HepG2 (cell line): ENCODE results near the gene HOXA7. TPM values are rescaled to one million over a fixed set of nuclear protein-coding genes. Genes with fewer than 3 reads are reported as not detected.
A peak's percentile ranks its signal among the peaks of the same experiment; 100 is the strongest.

Experiments used
- ATF7 ChIP-seq, 2 experiments: fragments of 450-650 bp in 1 of 2; sonication (generic) in 1 of 2; formaldehyde crosslinking in 1 of 2; IDR thresholded peaks; 2 replicates each; pipeline versions ENCODE4 v1.4.0 to v1.6.1; 2016 to 2020; ENCODE audit warnings: antibody characterized with exemption in 1 of 2, mild to moderate bottlenecking in 1 of 2, missing genetic modification reagents in 1 of 2
- CREM ChIP-seq, 2 experiments: sonication (generic) in 1 of 2; formaldehyde crosslinking in 1 of 2; IDR thresholded peaks; 2 replicates each; pipeline versions ENCODE4 v1.4.0 to v1.6.1; 2016 to 2020; ENCODE audit warnings: antibody characterized with exemption in 1 of 2, mild to moderate bottlenecking in 1 of 2, missing genetic modification reagents in 1 of 2
- ELF4 ChIP-seq: sonication (generic); formaldehyde crosslinking; IDR thresholded peaks from 2 replicates; pipeline ENCODE4 v1.5.0; 2020; ENCODE audit warnings: missing genetic modification reagents, mild to moderate bottlenecking, moderate library complexity, borderline replicate concordance
- GTF3A ChIP-seq: sonication (generic); formaldehyde crosslinking; conservative IDR thresholded peaks from 2 replicates; pipeline ENCODE4 v1.4.0; 2020; ENCODE audit warnings: mild to moderate bottlenecking, missing genetic modification reagents
- HDAC2 ChIP-seq: sonication (generic); formaldehyde crosslinking; IDR thresholded peaks from 2 replicates; pipeline ENCODE4 v1.4.0; 2020; ENCODE audit warnings: missing genetic modification reagents
- HMG20A ChIP-seq: IDR thresholded peaks from 2 replicates; pipeline ENCODE4 v1.6.1; 2016; ENCODE audit warnings: borderline replicate concordance
- HNF4G ChIP-seq, 2 experiments: sonication (generic) in 1 of 2; formaldehyde crosslinking in 1 of 2; IDR thresholded peaks; 2 replicates each; pipeline versions ENCODE4 v1.4.0 to v1.6.1; 2011 to 2020; ENCODE audit warnings: borderline replicate concordance in 2 of 2, low read depth in 2 of 2, mild to moderate bottlenecking in 2 of 2, low read length in 1 of 2, missing genetic modification reagents in 1 of 2, moderate library complexity in 1 of 2
- JUND ChIP-seq: sonication (generic); formaldehyde crosslinking; IDR thresholded peaks from 2 replicates; pipeline ENCODE4 v1.8.0; 2022; ENCODE audit warnings: mild to moderate bottlenecking, missing genetic modification reagents
- MXI1 ChIP-seq: IDR thresholded peaks from 3 replicates; pipeline ENCODE4 v1.6.1; 2012; ENCODE audit warnings: low read depth, low read length, inconsistent platforms, borderline replicate concordance
- MYPOP ChIP-seq: sonication (generic); formaldehyde crosslinking; IDR thresholded peaks from 2 replicates; pipeline ENCODE4 v1.8.1; 2023; ENCODE audit warnings: mild to moderate bottlenecking, moderate library complexity, missing genetic modification reagents
- NCOR1 ChIP-seq: fragments of 200-600 bp; sonication (generic); IDR thresholded peaks from 2 replicates; pipeline ENCODE4 v1.7.0; 2017; ENCODE audit warnings: antibody characterized with exemption, low read length, borderline replicate concordance
- NR2F1 ChIP-seq, 2 experiments: fragments of 450-650 bp in 1 of 2; formaldehyde crosslinking in 1 of 2; IDR thresholded peaks; 2 replicates each; pipeline versions ENCODE4 v1.5.0 to v1.6.1; 2016 to 2020; ENCODE audit warnings: mild to moderate bottlenecking in 1 of 2, missing compliant biosample characterization in 1 of 2, missing genetic modification reagents in 1 of 2, moderate library complexity in 1 of 2
- NR2F2 ChIP-seq: IDR thresholded peaks from 2 replicates; pipeline ENCODE4 v1.6.1; 2012; ENCODE audit warnings: low read depth, inconsistent platforms, borderline replicate concordance
- PAXIP1 ChIP-seq: sonication (generic); formaldehyde crosslinking; conservative IDR thresholded peaks from 2 replicates; pipeline ENCODE4 v1.4.0; 2020; ENCODE audit warnings: mild to moderate bottlenecking, missing genetic modification reagents, moderate library complexity
- SAP130 ChIP-seq: IDR thresholded peaks from 2 replicates; pipeline ENCODE4 v1.6.1; 2016; ENCODE audit warnings: low read depth
- SRSF1 ChIP-seq: fragments of 200-400 bp; formaldehyde crosslinking; optimal IDR thresholded peaks from 2 replicates; pipeline ENCODE3; 2017; ENCODE audit warnings: mild to moderate bottlenecking, low read depth, low read length, moderate library complexity
- ZFP82 ChIP-seq: sonication (generic); formaldehyde crosslinking; IDR thresholded peaks from 2 replicates; pipeline ENCODE4 v1.5.1; 2020; ENCODE audit warnings: mild to moderate bottlenecking, missing genetic modification reagents, borderline replicate concordance
- ZFYVE20 ChIP-seq: sonication (generic); formaldehyde crosslinking; IDR thresholded peaks from 2 replicates; pipeline ENCODE4 v1.8.0; 2023; ENCODE audit warnings: low read depth, mild to moderate bottlenecking, moderate library complexity, missing genetic modification reagents, borderline replicate concordance
- ZMYM3 ChIP-seq: sonication (generic); formaldehyde crosslinking; IDR thresholded peaks from 2 replicates; pipeline ENCODE4 v1.5.1; 2020; ENCODE audit warnings: mild to moderate bottlenecking, missing genetic modification reagents
- ZNF615 ChIP-seq: sonication (generic); formaldehyde crosslinking; IDR thresholded peaks from 2 replicates; pipeline ENCODE4 v1.5.0; 2020; ENCODE audit warnings: mild to moderate bottlenecking, missing genetic modification reagents, borderline replicate concordance
- ZXDC ChIP-seq: sonication (generic); formaldehyde crosslinking; IDR thresholded peaks from 2 replicates; pipeline ENCODE4 v1.5.0; 2020; ENCODE audit warnings: mild to moderate bottlenecking, missing genetic modification reagents
- polyA plus RNA-seq, 8 experiments: library from polyadenylated mRNA; depleted of rRNA in 3 of 8; stranded (reverse) in 7 of 8; unstranded in 1 of 8; fragments of >200 nt; fragmentation: Illumina TruSeq in 4 of 8; extraction: Trizol in 4 of 8; gene quantifications; 2 replicates each; pipeline versions ENCODE4 v1.2.1 to v1.2.3, GENCODE V29; 2011 to 2016; ENCODE audit warnings: low read depth in 4 of 8, missing spikeins in 1 of 8, mixed read lengths in 1 of 8; ENCODE audit not compliant: insufficient read depth in 1 of 8
- total RNA-seq, 5 experiments: library from RNA; depleted of rRNA; stranded (reverse); fragments of >200 nt; fragmentation: Illumina TruSeq; extraction: Trizol; gene quantifications; 2 replicates each; pipeline ENCODE4 v1.2.3, GENCODE V29; 2016; ENCODE audit warnings: low read depth in 1 of 5

The HOXA7 gene
- total and polyA plus RNA-seq, 2 of the 13 experiments (the other 11 are each of a cell fraction or from before 2014, with no cell fraction given): 0.05 TPM; not detected in 1

GRCh38 chr7:27133409-27134231, 22.9 kb downstream of the HOXA7 start (continued):
- no peak for TF ChIP-seq ATF7 (IDR thresholded peaks at IDR 0.05)
- TF ChIP-seq ATF7 (CRISPR knock-in tag; IDR thresholded peaks at IDR 0.05): no peak
- TF ChIP-seq GTF3A (CRISPR knock-in tag): no peak
- peak; percentile 80 for TF ChIP-seq NR2F2
- TF ChIP-seq ZNF615: no peak
- no peak for TF ChIP-seq ZFYVE20 (CRISPR knock-in tag)
- peak; percentile 82 for TF ChIP-seq PAXIP1 (CRISPR knock-in tag)
- peak; percentile 62; the same call in 1 of the 2 replicates for TF ChIP-seq CREM (IDR thresholded peaks at IDR 0.05)
- TF ChIP-seq CREM (CRISPR knock-in tag; IDR thresholded peaks at IDR 0.05): no peak
- TF ChIP-seq MXI1: no peak
- TF ChIP-seq ZMYM3 (CRISPR knock-in tag): no peak
- peak; percentile 21 for TF ChIP-seq HDAC2
- TF ChIP-seq SRSF1: no peak
- peak; percentile 69 for TF ChIP-seq HNF4G (IDR thresholded peaks at IDR 0.05; ENCODE audit: borderline replicate concordance, low read depth, low read length)
- TF ChIP-seq HNF4G (CRISPR knock-in tag; IDR thresholded peaks at IDR 0.05; ENCODE audit: borderline replicate concordance, low read depth): 0 out of 2 replicates have a peak, but pooled peaks have one; percentile 53
- TF ChIP-seq ZFP82 (CRISPR knock-in tag): no peak
- no peak for TF ChIP-seq JUND (CRISPR knock-in tag)
- peak; percentile 66 for TF ChIP-seq SAP130 (CRISPR knock-in tag)
- TF ChIP-seq ZXDC (CRISPR knock-in tag): no peak
- peak; percentile 57 to 67 for TF ChIP-seq NR2F1 (CRISPR knock-in tag; IDR thresholded peaks at IDR 0.05)
- TF ChIP-seq NCOR1: peak; percentile 95
- TF ChIP-seq ELF4 (CRISPR knock-in tag): 0 out of 2 replicates have a peak, but pooled peaks have one; percentile 38
- TF ChIP-seq MYPOP (CRISPR knock-in tag): no peak
- TF ChIP-seq HMG20A: peak; percentile 79; the same call in 1 of the 2 replicates
